A673 (cell line): ENCODE results near the gene ASPSCR1. TPM values are rescaled to one million over a fixed set of nuclear protein-coding genes. Genes with fewer than 3 reads are reported as not detected.

Experiments
- BruUV-seq: library from RNA; stranded (reverse); fragments of 400-500 nt; replicated peaks from 2 replicates; lab custom pipeline; 2021; lab: Mats Ljungman, UMichigan
- CTCF ChIA-PET: fragments of 300-600 bp; sonication (Branson Sonifier 250); formaldehyde crosslinking; loops from one replicate; lab custom pipeline; 2022; ENCODE audit warnings: antibody characterized with exemption; lab: Charles Lee
- POLR2A ChIA-PET: fragments of 300-600 bp; sonication (Branson Sonifier 250); formaldehyde crosslinking; loops from one replicate; lab custom pipeline; 2022; ENCODE audit warnings: antibody characterized with exemption; ENCODE audit not compliant: low non-redundant PET; lab: Charles Lee
- DNase-seq: peaks from one replicate; pipeline ENCODE4 v3.0.0-alpha.2; 2015; ENCODE audit warnings: low spot score
- H3K27ac ChIP-seq: fragments of 200-600 bp; sonication (generic); 2 replicates; pipeline ENCODE4 v1.5.1; 2016; ENCODE audit warnings: mixed run types, low read depth, mild to moderate bottlenecking, mixed read lengths, antibody characterized with exemption, low read length; ENCODE audit not compliant: poor library complexity, severe bottlenecking
- H3K27me3 ChIP-seq: fragments of 200-600 bp; sonication (generic); replicated peaks from 2 replicates; pipeline ENCODE4 v1.6.1; 2017; ENCODE audit warnings: mixed run types, low read depth, mild to moderate bottlenecking, mixed read lengths, antibody characterized with exemption, low read length; ENCODE audit not compliant: insufficient read depth, poor library complexity
- H3K36me3 ChIP-seq: fragments of 200-600 bp; sonication (generic); 2 replicates; pipeline ENCODE4 v1.6.1; 2016; ENCODE audit warnings: mixed run types, mild to moderate bottlenecking, mixed read lengths, antibody characterized with exemption, low read length; ENCODE audit not compliant: insufficient read depth, poor library complexity, severe bottlenecking
- H3K4me1 ChIP-seq: fragments of 200-600 bp; sonication (generic); 2 replicates; pipeline ENCODE4 v1.6.1; 2017; ENCODE audit warnings: mixed run types, mild to moderate bottlenecking, mixed read lengths, antibody characterized with exemption, low read length; ENCODE audit not compliant: insufficient read depth, poor library complexity, severe bottlenecking
- H3K4me3 ChIP-seq: fragments of 200-600 bp; sonication (generic); 2 replicates; pipeline ENCODE4 v1.5.1; 2016; ENCODE audit warnings: low read depth, mixed run types, mild to moderate bottlenecking, mixed read lengths, low read length; ENCODE audit not compliant: poor library complexity, severe bottlenecking
- H3K9me3 ChIP-seq: fragments of 200-600 bp; sonication (generic); 2 replicates; pipeline ENCODE4 v1.6.1; 2016; ENCODE audit warnings: mixed run types, low read depth, mild to moderate bottlenecking, mixed read lengths, antibody characterized with exemption, low read length; ENCODE audit not compliant: poor library complexity, severe bottlenecking
- EZH2 ChIP-seq: fragments of 200-600 bp; sonication (generic); IDR thresholded peaks from 2 replicates; pipeline ENCODE4 v1.6.1; 2017; ENCODE audit warnings: borderline replicate concordance, low read depth, mild to moderate bottlenecking, mixed read lengths, antibody characterized with exemption, low read length; ENCODE audit not compliant: poor library complexity, severe bottlenecking
- intact Hi-C: fragments of 100-400 bp; cut with micrococcal nuclease; formaldehyde crosslinking; loops from one replicate; pipeline ENCODE4 v1.10.0; 2022; ENCODE audit not compliant: unreplicated experiment
- total RNA-seq: library from RNA; stranded (reverse); gene quantifications from 2 replicates; pipeline ENCODE4 v1.2.3, GENCODE V29; 2021
- TF ChIP-seq, protein P1 (sequence below): fragments of 300-800, 200-600 bp; sonication (generic); conservative IDR thresholded peaks from 2 replicates; pipeline ENCODE4 v1.5.1; 2017; ENCODE audit warnings: low read depth, mild to moderate bottlenecking, antibody characterized with exemption, low read length, moderate library complexity, mixed read lengths

ASPSCR1 gene
- total RNA-seq, 1 experiment from 2014 or later = 46.2 TPM

DNA sequence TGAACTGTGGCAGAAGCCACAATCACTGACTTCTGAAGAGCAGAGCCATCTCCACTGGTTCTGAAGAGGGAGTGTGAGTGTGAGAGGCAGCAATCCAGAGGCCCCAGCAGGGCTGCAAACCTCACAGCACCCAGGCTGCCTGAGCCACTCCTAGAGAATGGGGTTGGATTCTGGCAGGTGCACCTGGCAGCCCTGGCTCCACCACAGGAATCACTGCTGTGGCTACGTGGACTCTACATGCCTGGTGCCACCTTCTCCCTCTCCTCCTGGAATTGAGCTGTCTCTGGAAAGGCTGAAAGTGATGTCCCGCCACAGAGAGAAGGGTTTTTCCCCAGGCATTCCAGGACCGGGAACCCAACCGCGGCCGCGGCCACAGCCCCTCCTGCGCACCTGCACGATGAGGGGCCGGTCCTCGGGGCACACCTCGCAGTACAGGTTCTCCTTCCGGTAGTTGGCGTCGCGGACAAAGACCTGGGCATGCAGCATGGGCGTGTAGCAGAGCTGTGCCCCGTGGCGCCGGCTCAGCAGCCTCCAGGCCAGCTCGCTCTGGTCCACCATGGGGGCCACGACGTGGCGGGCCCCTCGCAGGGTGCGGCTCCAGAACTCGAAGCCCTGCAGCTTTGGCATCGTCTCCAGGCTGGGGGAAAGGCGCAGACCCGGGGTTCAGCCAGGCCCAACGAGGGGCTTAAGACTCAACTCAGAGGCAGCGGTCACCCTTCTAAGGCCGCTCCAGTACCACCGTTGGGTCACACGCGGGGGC is 87.2 kb downstream of the ASPSCR1 start:
- peak overlapping the region; percentile 85 for H3K4me3 ChIP-seq
- H3K27me3 ChIP-seq = no peaks in the 10 kb centered on the region
- ChIA-PET CTCF (no interaction called here), POLR2A (no interaction called here)
- H3K27ac ChIP-seq = peak overlapping the region; percentile 81
- TF ChIP-seq, protein P1, sequence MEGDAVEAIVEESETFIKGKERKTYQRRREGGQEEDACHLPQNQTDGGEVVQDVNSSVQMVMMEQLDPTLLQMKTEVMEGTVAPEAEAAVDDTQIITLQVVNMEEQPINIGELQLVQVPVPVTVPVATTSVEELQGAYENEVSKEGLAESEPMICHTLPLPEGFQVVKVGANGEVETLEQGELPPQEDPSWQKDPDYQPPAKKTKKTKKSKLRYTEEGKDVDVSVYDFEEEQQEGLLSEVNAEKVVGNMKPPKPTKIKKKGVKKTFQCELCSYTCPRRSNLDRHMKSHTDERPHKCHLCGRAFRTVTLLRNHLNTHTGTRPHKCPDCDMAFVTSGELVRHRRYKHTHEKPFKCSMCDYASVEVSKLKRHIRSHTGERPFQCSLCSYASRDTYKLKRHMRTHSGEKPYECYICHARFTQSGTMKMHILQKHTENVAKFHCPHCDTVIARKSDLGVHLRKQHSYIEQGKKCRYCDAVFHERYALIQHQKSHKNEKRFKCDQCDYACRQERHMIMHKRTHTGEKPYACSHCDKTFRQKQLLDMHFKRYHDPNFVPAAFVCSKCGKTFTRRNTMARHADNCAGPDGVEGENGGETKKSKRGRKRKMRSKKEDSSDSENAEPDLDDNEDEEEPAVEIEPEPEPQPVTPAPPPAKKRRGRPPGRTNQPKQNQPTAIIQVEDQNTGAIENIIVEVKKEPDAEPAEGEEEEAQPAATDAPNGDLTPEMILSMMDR = no peak
- TF ChIP-seq EZH2 = no peak
- H3K36me3 ChIP-seq = peaks cover 38% of the 10 kb centered on the region
- intact Hi-C loops = no loop called here
- DNase-seq = no peak
- no peaks in the 10 kb centered on the region for H3K9me3 ChIP-seq
- BruUV-seq = TSS peak; percentile 53
- peaks cover 6% of the 10 kb centered on the region for H3K4me1 ChIP-seq

DNA sequence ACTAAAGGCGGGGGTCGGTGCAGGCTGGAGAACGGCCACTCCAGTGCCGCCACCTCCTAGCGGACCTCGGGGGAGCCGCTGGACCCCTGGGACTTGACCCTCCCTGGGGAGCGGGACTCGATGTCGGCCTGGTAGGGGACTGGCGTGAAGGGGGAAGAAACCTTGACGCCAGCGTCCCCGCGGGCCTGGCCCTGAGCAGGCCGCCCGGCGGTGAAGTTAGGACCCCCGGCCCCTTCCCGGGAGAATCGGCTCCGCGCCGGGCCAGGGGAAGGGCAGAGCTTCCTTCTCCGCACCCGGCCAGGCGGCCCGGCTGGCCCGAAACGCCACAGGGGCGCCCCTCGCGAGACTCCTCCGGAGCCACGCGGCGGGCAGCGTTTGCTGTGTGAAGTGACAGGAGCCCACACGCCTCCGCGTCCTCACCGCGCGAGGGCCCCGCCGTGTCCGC is 87.8 kb downstream of the ASPSCR1 start:
- intact Hi-C loops = no loop called here
- ChIA-PET CTCF (no interaction called here), POLR2A (no interaction called here)
- DNase-seq = no peak
- Histone ChIP-seq H3K4me1 (peaks cover 6% of the 10 kb centered on the region), H3K4me3 (peak overlapping the region; percentile 85), H3K27me3 (no peaks in the 10 kb centered on the region), H3K27ac (peak overlapping the region; percentile 81), H3K9me3 (no peaks in the 10 kb centered on the region), H3K36me3 (peaks cover 35% of the 10 kb centered on the region)
- no TSS peak for BruUV-seq
- no peak for TF ChIP-seq EZH2
- TF ChIP-seq, protein P1 = no peak

DNA sequence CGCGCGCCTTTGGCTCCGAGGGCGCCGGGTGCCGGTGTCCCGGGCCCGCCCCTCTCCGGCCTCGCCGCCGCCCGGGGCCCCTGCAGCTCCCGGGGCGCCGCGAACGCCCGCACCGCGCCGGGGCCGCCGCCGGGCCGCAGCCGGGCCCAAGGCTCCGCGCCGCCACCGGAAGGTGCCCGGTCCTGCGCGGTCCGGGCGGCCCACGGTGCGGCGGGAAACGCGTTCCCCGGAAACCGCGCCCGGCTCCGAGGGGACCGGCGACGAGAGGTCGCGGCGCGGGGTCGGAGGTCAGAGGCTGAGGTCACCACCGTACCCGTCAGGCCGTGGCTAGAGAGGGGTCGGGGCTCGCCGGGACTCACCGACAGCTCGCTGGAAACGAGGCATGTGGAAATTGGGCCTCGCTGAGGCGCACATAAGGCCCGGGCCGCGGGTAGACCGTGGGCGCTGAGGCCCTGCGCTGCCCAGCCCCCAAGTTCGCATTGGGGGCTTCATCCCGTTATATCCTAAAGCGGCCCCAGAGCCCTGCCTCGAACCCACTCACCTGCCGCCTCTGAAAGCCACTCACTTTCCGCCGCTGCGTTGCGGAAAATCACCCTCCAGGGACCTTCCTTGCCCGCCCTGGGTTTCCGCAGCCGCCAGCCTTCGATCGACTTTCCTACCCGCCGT is 88.3 kb downstream of the ASPSCR1 start, which contains the start of gene DUS1L:
TSS of gene DUS1L (minus strand) at position 167 of the 666 bp plus-strand sequence. CDS start 745 bp downstream, outside the sequence.
- ChIA-PET CTCF (no interaction called here), POLR2A (interaction anchor here (0.6 kb wide), 1 partner anchor 364 kb away, joined by 3 read pairs; no protein-coding TSS in a partner anchor)
- Histone ChIP-seq H3K4me1 (peaks cover 6% of the 10 kb centered on the region), H3K27me3 (no peaks in the 10 kb centered on the region), H3K4me3 (peak within 1 kb of the TSS; percentile 85), H3K9me3 (no peaks in the 10 kb centered on the region), H3K36me3 (peaks cover 32% of the 10 kb centered on the region), H3K27ac (peak within 1 kb of the TSS; percentile 81)
- no TSS peak for BruUV-seq
- TF ChIP-seq, protein P1 = no peak
- TF ChIP-seq EZH2 = no peak
- intact Hi-C loops = no loop called here
- DNase-seq = peak; percentile 65

Other genes with a start within 250 kb of the ASPSCR1 start
- gene GCGR, start 173.5 kb upstream of the ASPSCR1 start, total RNA-seq = not detected in 2 replicates
- gene MCRIP1, start 144.3 kb upstream of the ASPSCR1 start, total RNA-seq = 126 and 130 TPM in 2 replicates
- not detected in 2 replicates for gene PPP1R27, start 142.6 kb upstream of the ASPSCR1 start, total RNA-seq
- 491 and 503 TPM in 2 replicates for gene P4HB, start 117.1 kb upstream of the ASPSCR1 start, total RNA-seq
- gene ARHGDIA, start 106.3 kb upstream of the ASPSCR1 start, total RNA-seq = 568 and 667 TPM in 2 replicates
- 251 and 258 TPM in 2 replicates for gene ALYREF, start 86.0 kb upstream of the ASPSCR1 start, total RNA-seq
- 128 and 138 TPM in 2 replicates for gene ANAPC11, start 85.9 kb upstream of the ASPSCR1 start, total RNA-seq
- 0.75 and 0.87 TPM in 2 replicates for gene NPB, start 75.4 kb upstream of the ASPSCR1 start, total RNA-seq
- 55.4 and 58.3 TPM in 2 replicates for gene PCYT2, start 66.2 kb upstream of the ASPSCR1 start, total RNA-seq
- 34.8 and 36.6 TPM in 2 replicates for gene SIRT7, start 59.5 kb upstream of the ASPSCR1 start, total RNA-seq
- 46.7 and 49.7 TPM in 2 replicates for gene MAFG, start 49.9 kb upstream of the ASPSCR1 start, total RNA-seq
- 75.5 and 108 TPM in 2 replicates for gene PYCR1, start 40.3 kb upstream of the ASPSCR1 start, total RNA-seq
- gene MYADML2, start 30.4 kb upstream of the ASPSCR1 start, total RNA-seq = not detected in 2 replicates
- gene NOTUM, start 16.4 kb upstream of the ASPSCR1 start, total RNA-seq = not detected in 2 replicates
- 153 and 165 TPM in 2 replicates for gene CENPX, start 45.2 kb downstream of the ASPSCR1 start, total RNA-seq
- gene LRRC45, start 45.7 kb downstream of the ASPSCR1 start, total RNA-seq = 34.3 and 37.8 TPM in 2 replicates
- gene RAC3, start 54.0 kb downstream of the ASPSCR1 start, total RNA-seq = 24.8 and 42.0 TPM in 2 replicates
- gene DCXR, start 60.1 kb downstream of the ASPSCR1 start, total RNA-seq = 140 and 191 TPM in 2 replicates
- 31.5 and 39.4 TPM in 2 replicates for gene RFNG, start 74.2 kb downstream of the ASPSCR1 start, total RNA-seq
- 162 and 192 TPM in 2 replicates for gene GPS1, start 74.3 kb downstream of the ASPSCR1 start, total RNA-seq
- gene DUS1L, start 88.2 kb downstream of the ASPSCR1 start, total RNA-seq = 139 and 143 TPM in 2 replicates
- 591 and 676 TPM in 2 replicates for gene FASN, start 120.6 kb downstream of the ASPSCR1 start, total RNA-seq
- 43.6 and 58.8 TPM in 2 replicates for gene CCDC57, start 235.2 kb downstream of the ASPSCR1 start, total RNA-seq